Measurements from ENCODE around the gene LPCAT3. TPM values are rescaled to one million over a fixed set of nuclear protein-coding genes. Genes with fewer than 3 reads are reported as not detected.

Gene LPCAT3
- polyA plus RNA-seq, 1 donor (not counting 4 experiments of a cell fraction or from before 2014, with no cell fraction given): 69.1 TPM

- peak overlapping the region; percentile 80 to 94 (median 81) for H3K4me3 ChIP-seq (ENCODE audit: control insufficient read depth in 2 of 3, extremely low read depth in 1 of 3, insufficient read depth in 2 of 3, low read depth in 1 of 3, low read length in 3 of 3)
- peak overlapping the region; percentile 95 for H3K27ac ChIP-seq (ENCODE audit: control insufficient read depth, insufficient read depth, low read length)
- peaks cover 8% of the 10 kb centered on the region for H4K20me1 ChIP-seq (ENCODE audit: control insufficient read depth, extremely low read depth, insufficient read depth, low read length)
- H2AFZ ChIP-seq (ENCODE audit: control insufficient read depth, low read length): no peak overlapping the region
- no peaks in the 10 kb centered on the region for H3K27me3 ChIP-seq (ENCODE audit: control insufficient read depth, extremely low read depth, insufficient read depth, low read length)
- H3K9me3 ChIP-seq (ENCODE audit: control insufficient read depth, low read depth, low read length): no peaks in the 10 kb centered on the region
- peaks cover 51% of the 10 kb centered on the region for H3K4me1 ChIP-seq (ENCODE audit: control insufficient read depth, extremely low read depth, insufficient read depth, low read length)
- H3K4me2 ChIP-seq (ENCODE audit: control insufficient read depth, extremely low read depth, insufficient read depth, low read depth, low read length): peak overlapping the region; percentile 93
- dilution Hi-C loops (cut with MboI; ENCODE audit: extremely low pct_ligation_motif_present, low sequenced_read_pairs): no loop called here
- DNase-seq (ENCODE audit: low read depth, low spot score): no peak
- H3K9me1 ChIP-seq (ENCODE audit: control insufficient read depth, extremely low read depth, insufficient read depth, low read length): peaks cover 3% of the 10 kb centered on the region
- H3K9ac ChIP-seq (ENCODE audit: control insufficient read depth, extremely low read depth, insufficient read depth, low read length): peak overlapping the region; percentile 99
- peaks cover 56% of the 10 kb centered on the region for H3K79me2 ChIP-seq (ENCODE audit: control insufficient read depth, insufficient read depth, low read length)
- TF ChIP-seq CTCF (optimal IDR thresholded peaks at IDR 0.05 in 1 of 3, IDR thresholded peaks at IDR 0.05 in 1 of 3, conservative IDR thresholded peaks at IDR 0.05 in 1 of 3; ENCODE audit: extremely low read depth in 1 of 3, insufficient read depth in 2 of 3, low read length in 3 of 3): no peak
- peaks cover 23 to 43% of the 10 kb centered on the region in 2 experiments for H3K36me3 ChIP-seq (ENCODE audit: control insufficient read depth in 2 of 2, extremely low read depth in 1 of 2, insufficient read depth in 2 of 2, low read length in 2 of 2)
- no peak for FAIRE-seq
Observed at GRCh38 chr12:6963791-6964413, 54.4 kb downstream of the LPCAT3 start.

GRCh38 chr12:6963016-6963731 is 55.1 kb downstream of the LPCAT3 start:
- H3K4me1 ChIP-seq (ENCODE audit: control insufficient read depth, extremely low read depth, insufficient read depth, low read length): peaks cover 51% of the 10 kb centered on the region
- peak overlapping the region; percentile 99 for H3K9ac ChIP-seq (ENCODE audit: control insufficient read depth, extremely low read depth, insufficient read depth, low read length)
- dilution Hi-C loops (cut with MboI; ENCODE audit: extremely low pct_ligation_motif_present, low sequenced_read_pairs): no loop called here
- DNase-seq (ENCODE audit: low read depth, low spot score): peak; percentile 75
- H2AFZ ChIP-seq (ENCODE audit: control insufficient read depth, low read length): peak overlapping the region; percentile 61
- no peaks in the 10 kb centered on the region for H3K27me3 ChIP-seq (ENCODE audit: control insufficient read depth, extremely low read depth, insufficient read depth, low read length)
- peak overlapping the region; percentile 80 to 94 (median 81) for H3K4me3 ChIP-seq (ENCODE audit: control insufficient read depth in 2 of 3, extremely low read depth in 1 of 3, insufficient read depth in 2 of 3, low read depth in 1 of 3, low read length in 3 of 3)
- H3K27ac ChIP-seq (ENCODE audit: control insufficient read depth, insufficient read depth, low read length): peak overlapping the region; percentile 95
- TF ChIP-seq CTCF (optimal IDR thresholded peaks at IDR 0.05 in 1 of 3, IDR thresholded peaks at IDR 0.05 in 1 of 3, conservative IDR thresholded peaks at IDR 0.05 in 1 of 3; ENCODE audit: extremely low read depth in 1 of 3, insufficient read depth in 2 of 3, low read length in 3 of 3): peak in 1 of 3 experiments; percentile 41
- TF ChIP-seq EZH2 (IDR thresholded peaks at IDR 0.05; ENCODE audit: low read length): no peak
- peaks cover 17 to 36% of the 10 kb centered on the region in 2 experiments for H3K36me3 ChIP-seq (ENCODE audit: control insufficient read depth in 2 of 2, extremely low read depth in 1 of 2, insufficient read depth in 2 of 2, low read length in 2 of 2)
- peaks cover 8% of the 10 kb centered on the region for H4K20me1 ChIP-seq (ENCODE audit: control insufficient read depth, extremely low read depth, insufficient read depth, low read length)
- peaks cover 3% of the 10 kb centered on the region for H3K9me1 ChIP-seq (ENCODE audit: control insufficient read depth, extremely low read depth, insufficient read depth, low read length)
- peak; percentile 67 for FAIRE-seq
- peak overlapping the region; percentile 93 for H3K4me2 ChIP-seq (ENCODE audit: control insufficient read depth, extremely low read depth, insufficient read depth, low read depth, low read length)
- H3K79me2 ChIP-seq (ENCODE audit: control insufficient read depth, insufficient read depth, low read length): peaks cover 49% of the 10 kb centered on the region
- no peaks in the 10 kb centered on the region for H3K9me3 ChIP-seq (ENCODE audit: control insufficient read depth, low read depth, low read length)
